A673 (cell line): ENCODE measurements around the gene TRIM29. TPM values are rescaled to one million over a fixed set of nuclear protein-coding genes. Genes with fewer than 3 reads are reported as not detected.
A peak's percentile ranks its signal among the peaks of the same experiment; 100 is the strongest.
"Not testable (repeated sequence)": the region's sequence is repeated elsewhere in the genome, so short reads cannot be mapped to it uniquely, and the experiment has no call there.

Source experiments
- BruUV-seq: library from RNA; stranded (reverse); fragments of 400-500 nt; replicated peaks from 2 replicates; lab custom pipeline; 2021; lab: Mats Ljungman, UMichigan
- CTCF ChIA-PET: fragments of 300-600 bp; sonication (Branson Sonifier 250); formaldehyde crosslinking; loops from one replicate; lab custom pipeline; 2022; ENCODE audit warnings: antibody characterized with exemption; lab: Charles Lee
- POLR2A ChIA-PET: fragments of 300-600 bp; sonication (Branson Sonifier 250); formaldehyde crosslinking; loops from one replicate; lab custom pipeline; 2022; ENCODE audit warnings: antibody characterized with exemption; ENCODE audit not compliant: low non-redundant PET; lab: Charles Lee
- DNase-seq: peaks from one replicate; pipeline ENCODE4 v3.0.0-alpha.2; 2015; ENCODE audit warnings: low spot score
- H3K27ac ChIP-seq: fragments of 200-600 bp; sonication (generic); 2 replicates; pipeline ENCODE4 v1.5.1; 2016; ENCODE audit warnings: mixed run types, low read depth, mild to moderate bottlenecking, mixed read lengths, antibody characterized with exemption, low read length; ENCODE audit not compliant: poor library complexity, severe bottlenecking
- H3K27me3 ChIP-seq: fragments of 200-600 bp; sonication (generic); replicated peaks from 2 replicates; pipeline ENCODE4 v1.6.1; 2017; ENCODE audit warnings: mixed run types, low read depth, mild to moderate bottlenecking, mixed read lengths, antibody characterized with exemption, low read length; ENCODE audit not compliant: insufficient read depth, poor library complexity
- H3K36me3 ChIP-seq: fragments of 200-600 bp; sonication (generic); 2 replicates; pipeline ENCODE4 v1.6.1; 2016; ENCODE audit warnings: mixed run types, mild to moderate bottlenecking, mixed read lengths, antibody characterized with exemption, low read length; ENCODE audit not compliant: insufficient read depth, poor library complexity, severe bottlenecking
- H3K4me1 ChIP-seq: fragments of 200-600 bp; sonication (generic); 2 replicates; pipeline ENCODE4 v1.6.1; 2017; ENCODE audit warnings: mixed run types, mild to moderate bottlenecking, mixed read lengths, antibody characterized with exemption, low read length; ENCODE audit not compliant: insufficient read depth, poor library complexity, severe bottlenecking
- H3K4me3 ChIP-seq: fragments of 200-600 bp; sonication (generic); 2 replicates; pipeline ENCODE4 v1.5.1; 2016; ENCODE audit warnings: low read depth, mixed run types, mild to moderate bottlenecking, mixed read lengths, low read length; ENCODE audit not compliant: poor library complexity, severe bottlenecking
- H3K9me3 ChIP-seq: fragments of 200-600 bp; sonication (generic); 2 replicates; pipeline ENCODE4 v1.6.1; 2016; ENCODE audit warnings: mixed run types, low read depth, mild to moderate bottlenecking, mixed read lengths, antibody characterized with exemption, low read length; ENCODE audit not compliant: poor library complexity, severe bottlenecking
- CTCF ChIP-seq: fragments of 300-800, 200-600 bp; sonication (generic); conservative IDR thresholded peaks from 2 replicates; pipeline ENCODE4 v1.5.1; 2017; ENCODE audit warnings: low read depth, mild to moderate bottlenecking, antibody characterized with exemption, low read length, moderate library complexity, mixed read lengths
- EZH2 ChIP-seq: fragments of 200-600 bp; sonication (generic); IDR thresholded peaks from 2 replicates; pipeline ENCODE4 v1.6.1; 2017; ENCODE audit warnings: borderline replicate concordance, low read depth, mild to moderate bottlenecking, mixed read lengths, antibody characterized with exemption, low read length; ENCODE audit not compliant: poor library complexity, severe bottlenecking
- intact Hi-C: fragments of 100-400 bp; cut with micrococcal nuclease; formaldehyde crosslinking; loops from one replicate; pipeline ENCODE4 v1.10.0; 2022; ENCODE audit not compliant: unreplicated experiment
- total RNA-seq: library from RNA; stranded (reverse); gene quantifications from 2 replicates; pipeline ENCODE4 v1.2.3, GENCODE V29; 2021

The TRIM29 gene
- total RNA-seq, 1 experiment from 2014 or later: not detected

- ChIA-PET CTCF (interaction anchor here (0.5 kb wide), 1 partner anchor 13 kb away, joined by 3 read pairs; no protein-coding TSS in a partner anchor), POLR2A (interaction anchor here (0.5 to 0.6 kb wide), 2 partner anchors 134 to 418 kb away, joined by 4 to 23 read pairs; no protein-coding TSS in a partner anchor)
- no TSS peak for BruUV-seq
- Histone ChIP-seq H3K27me3 (no peaks in the 10 kb centered on the region), H3K27ac (no peak overlapping the region), H3K36me3 (no peaks in the 10 kb centered on the region), H3K9me3 (no peaks in the 10 kb centered on the region), H3K4me3 (no peak overlapping the region), H3K4me1 (peaks cover 10% of the 10 kb centered on the region)
- TF ChIP-seq EZH2 (no peak), CTCF (no peak)
- intact Hi-C loops: no loop called here
- DNase-seq: no peak
These were observed 43.6 kb upstream of the TRIM29 start for GRCh38 chr11:120181376-120181975.

GRCh38 chr11:120180551-120181232 is 42.8 kb upstream of the TRIM29 start:
- Histone ChIP-seq H3K4me3 (no peak overlapping the region), H3K4me1 (peaks cover 4% of the 10 kb centered on the region), H3K27ac (no peak overlapping the region), H3K27me3 (no peaks in the 10 kb centered on the region), H3K36me3 (no peaks in the 10 kb centered on the region), H3K9me3 (no peaks in the 10 kb centered on the region)
- CTCF ChIA-PET: interaction anchor here (0.5 to 0.7 kb wide), 2 partner anchors 12 to 160 kb away, joined by 3 to 5 read pairs; no protein-coding TSS in a partner anchor
- no peak for DNase-seq
- POLR2A ChIA-PET: no interaction called here
- no TSS peak for BruUV-seq
- TF ChIP-seq EZH2 (no peak), CTCF (peak; percentile 33; the same call in 1 of the 2 replicates)
- intact Hi-C loops: no loop called here

- H3K27me3 ChIP-seq, intact Hi-C loops, BruUV-seq, H3K4me1 ChIP-seq, H3K9me3 ChIP-seq, H3K36me3 ChIP-seq, H3K4me3 ChIP-seq, DNase-seq, H3K27ac ChIP-seq, POLR2A ChIA-PET: not testable (repeated sequence)
- CTCF ChIA-PET: interaction anchor here (0.7 to 1.7 kb wide), 2 partner anchors 123 to 160 kb away, joined by 4 to 5 read pairs; no protein-coding TSS in a partner anchor
These were observed 42.1 kb upstream of the TRIM29 start for GRCh38 chr11:120180063-120180462.
